Transverse colon (tissue), 4 donors: ENCODE measurements around the gene PGGT1B.

Experiments used
- CTCF ChIP-seq, 5 experiments: fragments of 200-600 bp in 3 of 5; fragments of 450-650 bp in 2 of 5; sonication (generic) in 3 of 5; IDR thresholded peaks; 1 replicate in 2 of 5; 2 replicates in 3 of 5; pipeline ENCODE4 v1.5.1; 2016 to 2017; ENCODE audit warnings: antibody characterized with exemption in 5 of 5, inconsistent platforms in 3 of 5, mild to moderate bottlenecking in 2 of 5, moderate library complexity in 1 of 5
- EP300 ChIP-seq: sonication (generic); formaldehyde crosslinking; IDR thresholded peaks from one replicate; pipeline ENCODE4 v1.6.1; 2017; ENCODE audit warnings: antibody characterized with exemption, low read depth
- POLR2A ChIP-seq: fragments of 450-650 bp; IDR thresholded peaks from one replicate; pipeline ENCODE4 v1.6.1; 2016; ENCODE audit warnings: antibody characterized with exemption, mild to moderate bottlenecking, moderate library complexity
- POLR2AphosphoS5 ChIP-seq, 3 donors: sonication (generic); formaldehyde crosslinking; IDR thresholded peaks; one replicate each; pipeline ENCODE4 v1.6.1; 2016; ENCODE audit warnings: antibody characterized with exemption in 3 of 3

GRCh38 chr5:115263078-115263380 is 352 bp upstream of the PGGT1B start:
- TF ChIP-seq CTCF (IDR thresholded peaks at IDR 0.05) (no peak), POLR2AphosphoS5 (IDR thresholded peaks at IDR 0.05) (no peak), POLR2A (no peak), EP300 (no peak)
